Measurements from ENCODE around the gene ZNF358.
A peak's percentile ranks its signal among the peaks of the same experiment; 100 is the strongest.

GRCh38 chr19:7494416-7495098, 21.3 kb upstream of the ZNF358 start:
- TF ChIP-seq, protein P1, sequence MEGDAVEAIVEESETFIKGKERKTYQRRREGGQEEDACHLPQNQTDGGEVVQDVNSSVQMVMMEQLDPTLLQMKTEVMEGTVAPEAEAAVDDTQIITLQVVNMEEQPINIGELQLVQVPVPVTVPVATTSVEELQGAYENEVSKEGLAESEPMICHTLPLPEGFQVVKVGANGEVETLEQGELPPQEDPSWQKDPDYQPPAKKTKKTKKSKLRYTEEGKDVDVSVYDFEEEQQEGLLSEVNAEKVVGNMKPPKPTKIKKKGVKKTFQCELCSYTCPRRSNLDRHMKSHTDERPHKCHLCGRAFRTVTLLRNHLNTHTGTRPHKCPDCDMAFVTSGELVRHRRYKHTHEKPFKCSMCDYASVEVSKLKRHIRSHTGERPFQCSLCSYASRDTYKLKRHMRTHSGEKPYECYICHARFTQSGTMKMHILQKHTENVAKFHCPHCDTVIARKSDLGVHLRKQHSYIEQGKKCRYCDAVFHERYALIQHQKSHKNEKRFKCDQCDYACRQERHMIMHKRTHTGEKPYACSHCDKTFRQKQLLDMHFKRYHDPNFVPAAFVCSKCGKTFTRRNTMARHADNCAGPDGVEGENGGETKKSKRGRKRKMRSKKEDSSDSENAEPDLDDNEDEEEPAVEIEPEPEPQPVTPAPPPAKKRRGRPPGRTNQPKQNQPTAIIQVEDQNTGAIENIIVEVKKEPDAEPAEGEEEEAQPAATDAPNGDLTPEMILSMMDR (IDR thresholded peaks at IDR 0.05) = peak in 2 of 3 experiments; percentile 17 to 50
- TF ChIP-seq POLR2A (IDR thresholded peaks at IDR 0.05) = no peak

Measured in testis (tissue), 2 donors.